ENCODE data around the gene KIAA0513. TPM values are rescaled to one million over a fixed set of nuclear protein-coding genes. Genes with fewer than 3 reads are reported as not detected.

The KIAA0513 gene
- total RNA-seq, 2 experiments from 2014 or later, result 9.0 to 10.9 TPM

DNA sequence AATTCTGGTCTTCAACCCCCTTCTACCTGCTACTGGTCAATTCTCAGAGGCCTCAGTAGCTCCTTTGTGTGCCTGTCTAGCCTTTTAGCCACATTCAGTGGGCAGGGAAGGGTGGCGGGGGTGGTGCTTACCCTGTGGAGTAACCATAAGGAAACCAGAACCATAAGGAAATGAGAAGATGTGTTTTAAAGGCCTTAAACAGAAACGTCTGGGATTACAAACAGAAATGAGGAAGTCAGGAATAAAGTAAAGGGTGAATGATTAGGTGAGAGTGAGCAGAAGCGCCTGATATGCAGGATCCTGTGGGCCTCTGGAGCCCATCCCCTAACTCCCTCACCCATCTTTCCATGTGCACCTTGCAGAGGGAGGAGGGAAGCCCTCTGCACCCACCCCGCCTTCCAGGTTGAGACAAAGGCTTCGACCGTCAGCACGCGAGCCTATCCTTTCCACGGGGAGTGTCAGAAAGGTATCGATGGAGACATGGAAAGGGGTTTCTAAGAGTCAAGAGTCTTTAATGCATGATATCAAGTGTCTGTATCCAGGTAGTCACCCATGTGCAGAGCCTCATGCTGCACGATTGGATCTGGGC, 20.4 kb downstream of the KIAA0513 start:
- Histone ChIP-seq H3K4me1 (ENCODE audit: insufficient read depth, low read length) (peaks cover 18% of the 10 kb centered on the region), H3K4me3 (ENCODE audit: low read length) (peak overlapping the region; percentile 5), H3K27me3 (ENCODE audit: control insufficient read depth in 1 of 2, insufficient read depth in 2 of 2, low read length in 2 of 2) (no peaks in the 10 kb centered on the region), H3K9me3 (ENCODE audit: control insufficient read depth in 1 of 2, insufficient read depth in 1 of 2, low read length in 2 of 2) (no peaks in the 10 kb centered on the region), H3K36me3 (ENCODE audit: insufficient read depth, low read length) (no peaks in the 10 kb centered on the region), H3K27ac (ENCODE audit: low read depth in 1 of 2, low read length in 2 of 2) (no peak overlapping the region)
- ATAC-seq (ENCODE audit: poor library complexity) (no peak), DNase-seq (no peak)
- intact Hi-C loops (cut with DNase I, micrococcal nuclease), result loop anchor here in 1 of 2 experiments (2.0 kb wide), 1 partner anchor 19 kb away; no protein-coding TSS in a partner anchor
- Mint-ChIP-seq H3K27me3 (no peaks in the 10 kb centered on the region), H3K36me3 (ENCODE audit: low read depth) (peaks cover 8% of the 10 kb centered on the region), H3K4me1 (ENCODE audit: low read depth) (peaks cover 42% of the 10 kb centered on the region), H3K9me3 (no peaks in the 10 kb centered on the region), H3K27ac (peak overlapping the region; percentile 92), H3K4me3 (no peak overlapping the region)
- ChIA-PET POLR2A (interaction anchor here (1.1 to 1.5 kb wide), 4 partner anchors 8 to 57 kb away, joined by 4 to 17 read pairs (median 4); partner anchors contain the start of gene ZDHHC7), CTCF (no interaction called here)
- TF ChIP-seq, protein P1, sequence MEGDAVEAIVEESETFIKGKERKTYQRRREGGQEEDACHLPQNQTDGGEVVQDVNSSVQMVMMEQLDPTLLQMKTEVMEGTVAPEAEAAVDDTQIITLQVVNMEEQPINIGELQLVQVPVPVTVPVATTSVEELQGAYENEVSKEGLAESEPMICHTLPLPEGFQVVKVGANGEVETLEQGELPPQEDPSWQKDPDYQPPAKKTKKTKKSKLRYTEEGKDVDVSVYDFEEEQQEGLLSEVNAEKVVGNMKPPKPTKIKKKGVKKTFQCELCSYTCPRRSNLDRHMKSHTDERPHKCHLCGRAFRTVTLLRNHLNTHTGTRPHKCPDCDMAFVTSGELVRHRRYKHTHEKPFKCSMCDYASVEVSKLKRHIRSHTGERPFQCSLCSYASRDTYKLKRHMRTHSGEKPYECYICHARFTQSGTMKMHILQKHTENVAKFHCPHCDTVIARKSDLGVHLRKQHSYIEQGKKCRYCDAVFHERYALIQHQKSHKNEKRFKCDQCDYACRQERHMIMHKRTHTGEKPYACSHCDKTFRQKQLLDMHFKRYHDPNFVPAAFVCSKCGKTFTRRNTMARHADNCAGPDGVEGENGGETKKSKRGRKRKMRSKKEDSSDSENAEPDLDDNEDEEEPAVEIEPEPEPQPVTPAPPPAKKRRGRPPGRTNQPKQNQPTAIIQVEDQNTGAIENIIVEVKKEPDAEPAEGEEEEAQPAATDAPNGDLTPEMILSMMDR (IDR thresholded peaks at IDR 0.05), result no peak

DNA sequence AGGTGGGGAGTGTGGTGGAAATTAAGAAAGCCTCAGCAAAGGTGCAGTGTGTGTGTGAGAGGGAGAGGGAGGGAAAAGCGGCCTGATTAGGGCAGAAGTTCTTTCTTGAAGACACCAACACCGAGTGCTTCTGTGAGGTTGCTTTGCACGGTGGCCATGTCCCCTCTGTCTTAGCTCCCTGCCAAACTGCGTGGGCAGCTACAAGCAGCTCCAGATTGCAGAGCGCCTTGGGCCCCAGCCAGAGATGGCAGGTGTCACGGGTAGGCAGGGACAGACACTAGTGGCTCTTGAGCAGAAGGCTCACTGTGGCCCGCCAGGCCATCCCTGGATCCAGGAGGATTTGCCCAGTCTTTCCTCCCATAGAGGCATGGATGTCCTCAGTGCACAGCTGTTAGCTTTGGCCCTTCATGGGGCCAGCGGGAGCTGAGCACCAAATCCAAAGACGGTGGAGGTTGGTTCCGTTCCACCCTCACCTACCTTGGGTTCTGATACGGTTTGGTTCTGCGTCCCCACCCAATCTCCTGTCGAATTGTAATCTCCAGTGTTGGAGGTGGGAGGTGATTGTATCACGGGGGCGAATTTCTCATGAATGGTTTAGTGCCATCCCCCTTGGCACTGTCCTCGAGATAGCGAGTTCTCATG, 21.4 kb downstream of the KIAA0513 start:
- Mint-ChIP-seq H3K4me1 (ENCODE audit: low read depth) (peaks cover 46% of the 10 kb centered on the region), H3K4me3 (peak overlapping the region; percentile 51), H3K27me3 (no peaks in the 10 kb centered on the region), H3K9me3 (no peaks in the 10 kb centered on the region), H3K36me3 (ENCODE audit: low read depth) (peaks cover 6% of the 10 kb centered on the region), H3K27ac (peak overlapping the region; percentile 92)
- intact Hi-C loops (cut with DNase I, micrococcal nuclease), result no loop called here
- ATAC-seq (ENCODE audit: poor library complexity) (no peak), DNase-seq (no peak)
- Histone ChIP-seq H3K36me3 (ENCODE audit: insufficient read depth, low read length) (no peaks in the 10 kb centered on the region), H3K27ac (ENCODE audit: low read depth in 1 of 2, low read length in 2 of 2) (no peak overlapping the region), H3K4me1 (ENCODE audit: insufficient read depth, low read length) (peaks cover 18% of the 10 kb centered on the region), H3K4me3 (ENCODE audit: low read length) (no peak overlapping the region), H3K27me3 (ENCODE audit: control insufficient read depth in 1 of 2, insufficient read depth in 2 of 2, low read length in 2 of 2) (no peaks in the 10 kb centered on the region), H3K9me3 (ENCODE audit: control insufficient read depth in 1 of 2, insufficient read depth in 1 of 2, low read length in 2 of 2) (no peaks in the 10 kb centered on the region)
- ChIA-PET POLR2A (interaction anchor here (0.7 kb wide), 1 partner anchor 10 kb away, joined by 3 read pairs; no protein-coding TSS in a partner anchor), CTCF (interaction anchor here (0.6 kb wide), 1 partner anchor 9 kb away, joined by 4 read pairs; no protein-coding TSS in a partner anchor)
- TF ChIP-seq, protein P1 (IDR thresholded peaks at IDR 0.05), result no peak

DNA sequence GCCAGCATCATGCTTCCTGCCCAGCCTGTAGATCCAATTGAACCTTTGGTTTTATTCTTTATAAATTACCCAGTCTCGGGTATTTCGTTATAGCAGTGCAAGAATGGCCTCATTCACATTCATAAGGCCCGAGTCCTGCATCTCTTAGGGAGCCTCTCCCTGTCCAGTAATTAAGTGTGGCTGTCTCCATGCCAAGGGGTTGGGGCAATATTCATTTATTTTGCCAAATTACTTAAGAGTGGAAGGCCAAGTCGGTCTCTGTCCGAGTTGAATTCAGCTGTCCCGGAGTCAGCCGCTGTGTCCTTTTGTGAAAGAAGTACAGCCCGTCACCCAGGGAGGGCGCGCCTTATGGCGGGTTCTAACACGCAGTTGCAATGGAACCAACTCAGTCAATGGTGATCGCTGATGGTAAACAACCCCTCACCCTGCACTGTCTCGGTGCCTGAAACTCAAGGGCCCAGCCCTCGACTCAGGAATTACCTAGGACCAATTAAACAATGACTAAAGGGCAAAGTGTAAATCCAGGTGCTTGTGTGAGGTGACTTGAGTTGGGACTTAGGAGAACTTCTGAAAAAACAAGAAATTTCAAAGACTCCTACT, 22.2 kb downstream of the KIAA0513 start:
- H3K4me3 Mint-ChIP-seq, result peak overlapping the region; percentile 51
- ATAC-seq (ENCODE audit: poor library complexity) (no peak), DNase-seq (no peak)
- no peaks in the 10 kb centered on the region for H3K27me3 ChIP-seq (ENCODE audit: control insufficient read depth in 1 of 2, insufficient read depth in 2 of 2, low read length in 2 of 2)
- peaks cover 47% of the 10 kb centered on the region for H3K4me1 Mint-ChIP-seq (ENCODE audit: low read depth)
- H3K27ac Mint-ChIP-seq, result peak overlapping the region; percentile 39
- H3K27me3 Mint-ChIP-seq, result no peaks in the 10 kb centered on the region
- no peaks in the 10 kb centered on the region for H3K9me3 Mint-ChIP-seq
- intact Hi-C loops (cut with DNase I, micrococcal nuclease), result no loop called here
- peaks cover 4% of the 10 kb centered on the region for H3K36me3 Mint-ChIP-seq (ENCODE audit: low read depth)
- no peak overlapping the region for H3K4me3 ChIP-seq (ENCODE audit: low read length)
- H3K36me3 ChIP-seq (ENCODE audit: insufficient read depth, low read length), result no peaks in the 10 kb centered on the region
- ChIA-PET CTCF (no interaction called here), POLR2A (no interaction called here)
- no peak overlapping the region for H3K27ac ChIP-seq (ENCODE audit: low read depth in 1 of 2, low read length in 2 of 2)
- TF ChIP-seq, protein P1 (IDR thresholded peaks at IDR 0.05), result no peak
- H3K9me3 ChIP-seq (ENCODE audit: control insufficient read depth in 1 of 2, insufficient read depth in 1 of 2, low read length in 2 of 2), result no peaks in the 10 kb centered on the region
- peaks cover 25% of the 10 kb centered on the region for H3K4me1 ChIP-seq (ENCODE audit: insufficient read depth, low read length)

Data from CD4-positive, alpha-beta T cell (primary cell).